Measurements from ENCODE around the gene IGSF9.

GRCh38 chr1:159968901-159969300 lies 23.5 kb upstream of the IGSF9 start:
- no peak for TF ChIP-seq CTCF (IDR thresholded peaks at IDR 0.05; ENCODE audit: low read depth, low read length)
- TF ChIP-seq POLR2A (IDR thresholded peaks at IDR 0.05; ENCODE audit: extremely low read depth, insufficient read length): no peak
